Vagina (tissue), 2 donors: ENCODE measurements around the gene RYR3.

ENCODE experiments used
- POLR2AphosphoS5 ChIP-seq, 2 donors: sonication (generic); formaldehyde crosslinking; IDR thresholded peaks; one replicate each; pipeline ENCODE4 v1.9.0; 2017; ENCODE audit warnings: antibody characterized with exemption in 2 of 2, mild to moderate bottlenecking in 2 of 2, low read depth in 1 of 2; ENCODE audit not compliant: insufficient read depth in 1 of 2
- TF ChIP-seq, protein P1 (sequence below), 3 experiments: fragments of 450-650 bp in 2 of 3; fragments of 200-600 bp in 1 of 3; sonication (generic) in 1 of 3; IDR thresholded peaks; one replicate each; pipeline ENCODE4 v1.5.1; 2017 to 2019; ENCODE audit warnings: antibody characterized with exemption in 3 of 3, mild to moderate bottlenecking in 2 of 3, moderate library complexity in 2 of 3

DNA sequence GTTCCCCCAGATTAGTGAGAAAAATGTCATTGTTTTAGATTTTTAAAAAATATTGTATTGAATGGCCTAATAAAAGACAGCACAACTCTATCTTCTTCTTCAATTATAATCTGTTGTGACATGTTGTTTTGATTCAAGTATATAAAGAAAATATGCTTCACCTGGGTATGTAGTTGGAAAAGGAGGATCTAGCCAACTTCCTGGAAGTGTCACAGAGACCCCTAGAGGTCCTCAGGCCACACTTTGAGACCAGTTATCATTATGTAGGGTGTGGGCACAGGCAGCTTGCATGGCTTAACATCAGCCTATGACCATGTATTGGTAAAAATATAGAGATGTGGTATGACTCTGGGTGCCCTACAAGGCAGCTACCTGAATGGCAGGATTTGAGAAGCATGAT is 14.7 kb upstream of the RYR3 start:
- no peak for TF ChIP-seq POLR2AphosphoS5 (IDR thresholded peaks at IDR 0.05; ENCODE audit: insufficient read depth in 1 of 2, low read depth in 1 of 2)
- TF ChIP-seq, protein P1, sequence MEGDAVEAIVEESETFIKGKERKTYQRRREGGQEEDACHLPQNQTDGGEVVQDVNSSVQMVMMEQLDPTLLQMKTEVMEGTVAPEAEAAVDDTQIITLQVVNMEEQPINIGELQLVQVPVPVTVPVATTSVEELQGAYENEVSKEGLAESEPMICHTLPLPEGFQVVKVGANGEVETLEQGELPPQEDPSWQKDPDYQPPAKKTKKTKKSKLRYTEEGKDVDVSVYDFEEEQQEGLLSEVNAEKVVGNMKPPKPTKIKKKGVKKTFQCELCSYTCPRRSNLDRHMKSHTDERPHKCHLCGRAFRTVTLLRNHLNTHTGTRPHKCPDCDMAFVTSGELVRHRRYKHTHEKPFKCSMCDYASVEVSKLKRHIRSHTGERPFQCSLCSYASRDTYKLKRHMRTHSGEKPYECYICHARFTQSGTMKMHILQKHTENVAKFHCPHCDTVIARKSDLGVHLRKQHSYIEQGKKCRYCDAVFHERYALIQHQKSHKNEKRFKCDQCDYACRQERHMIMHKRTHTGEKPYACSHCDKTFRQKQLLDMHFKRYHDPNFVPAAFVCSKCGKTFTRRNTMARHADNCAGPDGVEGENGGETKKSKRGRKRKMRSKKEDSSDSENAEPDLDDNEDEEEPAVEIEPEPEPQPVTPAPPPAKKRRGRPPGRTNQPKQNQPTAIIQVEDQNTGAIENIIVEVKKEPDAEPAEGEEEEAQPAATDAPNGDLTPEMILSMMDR (IDR thresholded peaks at IDR 0.05): no peak
